Karpas-422 (cell line): ENCODE measurements around the gene CDC42SE2. TPM values are rescaled to one million over a fixed set of nuclear protein-coding genes. Genes with fewer than 3 reads are reported as not detected.
"Not testable (repeated sequence)": the region's sequence is repeated elsewhere in the genome, so short reads cannot be mapped to it uniquely, and the experiment has no call there.

ENCODE experiments used
- DNase-seq: peaks from one replicate; pipeline ENCODE4 v3.0.0-alpha.2; 2015
- H2AFZ ChIP-seq: fragments of 200-600 bp; sonication (generic); 2 replicates; pipeline ENCODE4 v1.6.1; 2014; ENCODE audit warnings: antibody characterized with exemption, low read length, mixed read lengths
- H3K27ac ChIP-seq: fragments of 200-600 bp; sonication (generic); 2 replicates; pipeline ENCODE4 v1.5.1; 2014; ENCODE audit warnings: mild to moderate bottlenecking, low read length, moderate library complexity
- H3K27me3 ChIP-seq: fragments of 200-600 bp; sonication (generic); 2 replicates; pipeline ENCODE4 v1.6.1; 2014; ENCODE audit warnings: low read length, mixed read lengths
- H3K36me3 ChIP-seq: fragments of 200-600 bp; sonication (generic); 2 replicates; pipeline ENCODE4 v1.6.1; 2014; ENCODE audit warnings: low read length, mixed read lengths; ENCODE audit not compliant: insufficient read depth
- H3K4me1 ChIP-seq: fragments of 200-600 bp; sonication (generic); 2 replicates; pipeline ENCODE4 v1.6.1; 2014; ENCODE audit warnings: mild to moderate bottlenecking, low read length, mixed read lengths
- H3K4me2 ChIP-seq: fragments of 200-600 bp; sonication (generic); 2 replicates; pipeline ENCODE4 v1.6.1; 2014; ENCODE audit warnings: low read length, low read depth, mild to moderate bottlenecking; ENCODE audit not compliant: poor library complexity, severe bottlenecking
- H3K4me3 ChIP-seq: fragments of 200-600 bp; sonication (generic); 2 replicates; pipeline ENCODE4 v1.5.1; 2014; ENCODE audit warnings: mild to moderate bottlenecking, antibody characterized with exemption, low read length, mixed read lengths
- H3K79me2 ChIP-seq: fragments of 200-600 bp; sonication (generic); 2 replicates; pipeline ENCODE4 v1.6.1; 2014; ENCODE audit warnings: mild to moderate bottlenecking, low read length, mixed read lengths
- H3K9ac ChIP-seq: fragments of 200-600 bp; sonication (generic); 2 replicates; pipeline ENCODE4 v1.6.0; 2014; ENCODE audit warnings: low read length
- H3K9me2 ChIP-seq: fragments of 200-600 bp; sonication (generic), shearing (Covaris generic); replicated peaks from 2 replicates; pipeline ENCODE4 v1.6.0; 2014; ENCODE audit warnings: mild to moderate bottlenecking, low read length, moderate library complexity; ENCODE audit not compliant: insufficient read depth
- H3K9me3 ChIP-seq: fragments of 300-700, 200-600 bp; sonication (generic); 2 replicates; pipeline ENCODE4 v1.6.1; 2014; ENCODE audit warnings: low read length, mixed read lengths
- H4K20me1 ChIP-seq: fragments of 200-600 bp; sonication (generic); 2 replicates; pipeline ENCODE4 v1.6.1; 2014; ENCODE audit warnings: mild to moderate bottlenecking, antibody characterized with exemption, low read length, low read depth; ENCODE audit not compliant: insufficient read depth
- total RNA-seq: library from RNA; depleted of rRNA; stranded (reverse); fragments of >200 nt; shearing (Covaris generic); gene quantifications from 2 replicates; pipeline ENCODE4 v1.2.3, GENCODE V29; 2014; ENCODE audit warnings: low replicate concordance

The CDC42SE2 gene
- total RNA-seq, 1 experiment from 2014 or later = 143 TPM

- no peaks in the 10 kb centered on the region for H3K27me3 ChIP-seq
- H3K79me2 ChIP-seq = peaks cover 97% of the 10 kb centered on the region
- H2AFZ ChIP-seq = no peak overlapping the region
- H3K27ac ChIP-seq = peak overlapping the region; percentile 64
- DNase-seq = no peak
- H3K9me3 ChIP-seq = no peaks in the 10 kb centered on the region
- no peaks in the 10 kb centered on the region for H4K20me1 ChIP-seq
- H3K36me3 ChIP-seq = no peaks in the 10 kb centered on the region; the same call in 1 of the 2 replicates
- H3K4me3 ChIP-seq = no peak overlapping the region
- H3K9me2 ChIP-seq = no peaks in the 10 kb centered on the region
- H3K4me1 ChIP-seq = peaks cover 75% of the 10 kb centered on the region
- H3K9ac ChIP-seq = no peak overlapping the region
- peak overlapping the region; percentile 5 for H3K4me2 ChIP-seq
Observed at GRCh38 chr5:131377785-131378325, 114.0 kb downstream of the CDC42SE2 start.

- Histone ChIP-seq H3K9me2 (no peaks in the 10 kb centered on the region), H4K20me1 (no peaks in the 10 kb centered on the region), H3K79me2 (peaks cover 97% of the 10 kb centered on the region), H3K27ac (peak overlapping the region; percentile 64), H3K27me3 (no peaks in the 10 kb centered on the region), H3K9ac (no peak overlapping the region), H2AFZ (no peak overlapping the region), H3K36me3 (peaks cover 2% of the 10 kb centered on the region; the same call in 1 of the 2 replicates), H3K9me3 (no peaks in the 10 kb centered on the region), H3K4me2 (peak overlapping the region; percentile 9), H3K4me1 (peaks cover 65% of the 10 kb centered on the region), H3K4me3 (no peak overlapping the region)
- DNase-seq = no peak
Observed at GRCh38 chr5:131378721-131379541, 115.1 kb downstream of the CDC42SE2 start.

GRCh38 chr5:131379723-131380122, 115.9 kb downstream of the CDC42SE2 start:
- DNase-seq = no peak
- Histone ChIP-seq H3K9me2 (no peaks in the 10 kb centered on the region), H3K4me3 (no peak overlapping the region), H3K9ac (no peak overlapping the region), H3K27ac (peak overlapping the region; percentile 50; the same call in 1 of the 2 replicates), H3K9me3 (no peaks in the 10 kb centered on the region), H3K36me3 (peaks cover 5% of the 10 kb centered on the region; the same call in 1 of the 2 replicates), H3K79me2 (peaks cover 96% of the 10 kb centered on the region), H2AFZ (no peak overlapping the region), H3K4me1 (peaks cover 57% of the 10 kb centered on the region), H3K27me3 (no peaks in the 10 kb centered on the region), H3K4me2 (no peak overlapping the region), H4K20me1 (no peaks in the 10 kb centered on the region)

GRCh38 chr5:131380238-131380637, 116.4 kb downstream of the CDC42SE2 start:
- H3K4me1 ChIP-seq = peaks cover 51% of the 10 kb centered on the region
- not testable (repeated sequence) for H3K9me2 ChIP-seq, H3K4me3 ChIP-seq, H3K9ac ChIP-seq, H3K36me3 ChIP-seq, DNase-seq, H3K9me3 ChIP-seq, H3K27me3 ChIP-seq, H4K20me1 ChIP-seq, H2AFZ ChIP-seq, H3K4me2 ChIP-seq
- peaks cover 94% of the 10 kb centered on the region for H3K79me2 ChIP-seq
- peak overlapping the region; percentile 50; the same call in 1 of the 2 replicates for H3K27ac ChIP-seq

- peaks cover 13% of the 10 kb centered on the region; the same call in 1 of the 2 replicates for H3K36me3 ChIP-seq
- H3K4me3 ChIP-seq = no peak overlapping the region
- peaks cover 94% of the 10 kb centered on the region for H3K79me2 ChIP-seq
- H2AFZ ChIP-seq = no peak overlapping the region
- no peaks in the 10 kb centered on the region for H4K20me1 ChIP-seq
- no peaks in the 10 kb centered on the region for H3K9me3 ChIP-seq
- H3K27me3 ChIP-seq = no peaks in the 10 kb centered on the region
- H3K9me2 ChIP-seq = no peaks in the 10 kb centered on the region
- no peak overlapping the region for H3K9ac ChIP-seq
- peak overlapping the region; percentile 50 for H3K27ac ChIP-seq
- no peak overlapping the region for H3K4me2 ChIP-seq
- no peak for DNase-seq
- peaks cover 50% of the 10 kb centered on the region for H3K4me1 ChIP-seq
Observed at GRCh38 chr5:131381021-131381420, 117.2 kb downstream of the CDC42SE2 start.

- H3K4me1 ChIP-seq = peaks cover 50% of the 10 kb centered on the region
- peaks cover 20% of the 10 kb centered on the region; the same call in 1 of the 2 replicates for H3K36me3 ChIP-seq
- H3K4me3 ChIP-seq = no peak overlapping the region
- DNase-seq = no peak
- H3K27ac ChIP-seq = peak overlapping the region; percentile 41
- H3K4me2 ChIP-seq = no peak overlapping the region
- no peaks in the 10 kb centered on the region for H3K27me3 ChIP-seq
- H4K20me1 ChIP-seq = no peaks in the 10 kb centered on the region
- no peak overlapping the region for H3K9ac ChIP-seq
- peaks cover 93% of the 10 kb centered on the region for H3K79me2 ChIP-seq
- H3K9me3 ChIP-seq = no peaks in the 10 kb centered on the region
- H2AFZ ChIP-seq = no peak overlapping the region
- H3K9me2 ChIP-seq = no peaks in the 10 kb centered on the region
Observed at GRCh38 chr5:131381777-131382176, 117.9 kb downstream of the CDC42SE2 start.

- Histone ChIP-seq H3K9me2 (no peaks in the 10 kb centered on the region), H3K9me3 (no peaks in the 10 kb centered on the region), H3K4me1 (peaks cover 43% of the 10 kb centered on the region), H3K27ac (peak overlapping the region; percentile 41), H3K4me2 (no peak overlapping the region), H3K4me3 (no peak overlapping the region), H3K36me3 (peaks cover 29% of the 10 kb centered on the region; the same call in 1 of the 2 replicates), H3K27me3 (no peaks in the 10 kb centered on the region), H2AFZ (no peak overlapping the region), H3K9ac (no peak overlapping the region), H3K79me2 (peaks cover 90% of the 10 kb centered on the region), H4K20me1 (no peaks in the 10 kb centered on the region)
- peak; percentile 88 for DNase-seq
Observed at GRCh38 chr5:131382407-131383395, 118.8 kb downstream of the CDC42SE2 start.
